Activated CD8-positive, alpha-beta T cell treated with anti-CD3 and anti-CD28 coated beads for 36 hours (primary cell): ENCODE data around the gene MTFR1L. TPM values are rescaled to one million over a fixed set of nuclear protein-coding genes. Genes with fewer than 3 reads are reported as not detected.

ENCODE experiments used
- ATAC-seq: fragments of 200-7000 bp; cut with Tn5 transposase; one replicate; pipeline ENCODE4 v1.10.0; 2021; ENCODE audit warnings: mild to moderate bottlenecking, moderate library complexity
- CTCF ChIA-PET: fragments of 350-600 bp; sonication (Branson Sonifier 250); formaldehyde crosslinking; loops from one replicate; lab custom pipeline; 2021; ENCODE audit warnings: antibody characterized with exemption; lab: Charles Lee
- POLR2A ChIA-PET: fragments of 350-600 bp; sonication (Branson Sonifier 250); formaldehyde crosslinking; loops from one replicate; lab custom pipeline; 2021; ENCODE audit warnings: antibody characterized with exemption; lab: Charles Lee
- DNase-seq: peaks from one replicate; pipeline ENCODE4 v3.0.0-alpha.2; 2020
- H3K27ac Mint-ChIP-seq: one replicate; pipeline ENCODE4 v1.8.0; 2021; ENCODE audit warnings: mild to moderate bottlenecking, mixed read lengths
- H3K27me3 Mint-ChIP-seq: one replicate; pipeline ENCODE4 v1.8.0; 2021; ENCODE audit warnings: mixed read lengths
- H3K36me3 Mint-ChIP-seq: one replicate; pipeline ENCODE4 v1.8.0; 2021; ENCODE audit warnings: low read depth, mixed read lengths
- H3K4me1 Mint-ChIP-seq: one replicate; pipeline ENCODE4 v1.8.0; 2021; ENCODE audit warnings: low read depth, mixed read lengths
- H3K4me3 Mint-ChIP-seq: one replicate; pipeline ENCODE4 v1.8.0; 2021; ENCODE audit warnings: mild to moderate bottlenecking, moderate library complexity, mixed read lengths
- H3K9me3 Mint-ChIP-seq: one replicate; pipeline ENCODE4 v1.8.0; 2021; ENCODE audit warnings: mixed read lengths
- intact Hi-C: fragments of 100-400 bp; cut with micrococcal nuclease; formaldehyde crosslinking; loops from one replicate; pipeline ENCODE4 v1.10.0; 2022
- total RNA-seq, 2 experiments: library from RNA; stranded (reverse); gene quantifications; one replicate each; pipeline ENCODE4 v1.2.3, GENCODE V29; 2021
- TF ChIP-seq, protein P1 (sequence below): fragments of 200-600 bp; IDR thresholded peaks from one replicate; pipeline ENCODE4 v1.8.0; 2022; ENCODE audit warnings: antibody characterized with exemption, mild to moderate bottlenecking

MTFR1L gene
- total RNA-seq, 2 experiments from 2014 or later, result 25.6 to 27.4 TPM

DNA sequence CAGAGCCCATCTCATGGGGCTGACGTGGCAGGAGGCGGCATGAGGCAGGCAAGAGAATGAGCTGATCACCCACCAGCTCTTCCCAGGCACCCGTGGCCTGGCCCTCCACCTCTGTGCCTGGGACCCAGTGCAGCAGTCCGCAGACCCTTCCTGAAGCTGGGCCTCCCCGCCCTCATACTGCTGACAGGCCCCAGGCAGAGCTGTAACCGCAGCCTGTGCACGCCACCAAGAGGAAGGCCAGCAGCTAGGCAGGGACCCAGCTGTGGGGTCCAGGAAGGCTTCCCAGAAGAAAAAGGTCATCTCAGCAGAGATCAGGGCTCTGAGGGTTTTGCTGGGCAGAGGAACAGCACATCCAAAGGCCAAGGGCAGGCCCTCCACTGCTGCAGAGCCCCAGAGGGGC, 9.8 kb upstream of the MTFR1L start:
- H3K27me3 Mint-ChIP-seq, result no peaks in the 10 kb centered on the region
- no peak overlapping the region for H3K4me3 Mint-ChIP-seq
- TF ChIP-seq, protein P1, sequence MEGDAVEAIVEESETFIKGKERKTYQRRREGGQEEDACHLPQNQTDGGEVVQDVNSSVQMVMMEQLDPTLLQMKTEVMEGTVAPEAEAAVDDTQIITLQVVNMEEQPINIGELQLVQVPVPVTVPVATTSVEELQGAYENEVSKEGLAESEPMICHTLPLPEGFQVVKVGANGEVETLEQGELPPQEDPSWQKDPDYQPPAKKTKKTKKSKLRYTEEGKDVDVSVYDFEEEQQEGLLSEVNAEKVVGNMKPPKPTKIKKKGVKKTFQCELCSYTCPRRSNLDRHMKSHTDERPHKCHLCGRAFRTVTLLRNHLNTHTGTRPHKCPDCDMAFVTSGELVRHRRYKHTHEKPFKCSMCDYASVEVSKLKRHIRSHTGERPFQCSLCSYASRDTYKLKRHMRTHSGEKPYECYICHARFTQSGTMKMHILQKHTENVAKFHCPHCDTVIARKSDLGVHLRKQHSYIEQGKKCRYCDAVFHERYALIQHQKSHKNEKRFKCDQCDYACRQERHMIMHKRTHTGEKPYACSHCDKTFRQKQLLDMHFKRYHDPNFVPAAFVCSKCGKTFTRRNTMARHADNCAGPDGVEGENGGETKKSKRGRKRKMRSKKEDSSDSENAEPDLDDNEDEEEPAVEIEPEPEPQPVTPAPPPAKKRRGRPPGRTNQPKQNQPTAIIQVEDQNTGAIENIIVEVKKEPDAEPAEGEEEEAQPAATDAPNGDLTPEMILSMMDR, result no peak
- H3K27ac Mint-ChIP-seq, result no peak overlapping the region
- DNase-seq, result no peak
- no peaks in the 10 kb centered on the region for H3K9me3 Mint-ChIP-seq
- POLR2A ChIA-PET, result interaction anchor here (1.9 kb wide), 1 partner anchor 262 kb away, joined by 5 read pairs; no protein-coding TSS in a partner anchor
- intact Hi-C loops, result loop anchor here (5.0 kb wide), 1 partner anchor 308 kb away; no protein-coding TSS in a partner anchor
- ATAC-seq, result no peak
- CTCF ChIA-PET, result interaction anchor here (0.8 to 3.5 kb wide), 15 partner anchors 10 to 383 kb away, joined by 3 to 37 read pairs (median 6); partner anchors contain the start of genes MAN1C1, MTFR1L and SELENON
- H3K4me1 Mint-ChIP-seq, result peaks cover 1% of the 10 kb centered on the region
- peaks cover 5% of the 10 kb centered on the region for H3K36me3 Mint-ChIP-seq

DNA sequence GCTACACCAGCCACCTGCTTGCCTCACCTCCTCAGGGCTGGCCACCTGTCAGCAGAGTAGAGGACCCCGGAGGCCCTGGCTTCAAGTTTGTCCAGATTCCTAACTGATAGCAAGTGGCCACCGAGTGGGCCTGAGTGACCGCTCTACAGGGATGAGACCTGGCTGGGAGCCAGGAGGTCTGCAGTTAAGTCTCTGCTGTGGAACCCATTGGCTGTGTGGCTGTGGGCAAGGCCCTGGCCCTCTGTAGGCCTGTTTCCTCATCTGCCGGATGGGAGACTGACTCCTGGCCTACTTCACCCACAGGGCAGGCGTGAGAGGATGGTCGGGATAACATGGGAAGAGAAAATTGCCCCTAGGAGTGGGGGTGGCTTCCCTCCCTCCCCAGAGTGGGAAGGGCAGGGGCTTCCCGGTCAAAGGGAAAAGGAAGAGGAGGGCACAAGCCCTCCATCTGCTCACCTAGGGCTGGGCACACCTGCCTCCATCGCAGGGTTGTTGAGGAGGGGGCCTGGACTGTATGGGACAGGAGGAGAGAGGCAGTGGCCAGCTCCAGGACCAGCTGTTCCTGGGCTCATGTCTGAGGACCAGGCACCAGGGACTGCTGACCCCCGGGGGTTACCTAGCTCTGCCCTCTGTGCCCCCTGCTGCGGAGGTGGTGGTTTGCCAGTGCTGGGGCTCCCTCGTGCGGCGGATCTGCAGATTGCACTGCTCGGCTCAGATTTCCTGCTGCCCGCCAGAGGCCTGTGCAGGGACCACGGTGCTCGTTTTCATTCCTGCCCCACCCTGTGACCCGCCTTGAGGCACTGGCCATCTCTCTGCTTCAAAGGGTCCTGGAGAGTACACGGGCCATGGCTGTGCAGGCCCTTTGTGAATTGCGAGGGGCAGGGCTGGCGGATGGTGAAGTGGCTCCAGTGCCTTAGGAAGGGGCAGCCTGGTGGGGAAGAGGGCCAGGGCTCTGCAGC, 9.1 kb upstream of the MTFR1L start:
- CTCF ChIA-PET, result interaction anchor here (0.6 to 3.5 kb wide), 21 partner anchors 8 to 384 kb away, joined by 3 to 37 read pairs (median 4); partner anchors contain the start of genes MAN1C1, MTFR1L and SELENON
- TF ChIP-seq, protein P1, result peak; percentile 99
- H3K9me3 Mint-ChIP-seq, result no peaks in the 10 kb centered on the region
- intact Hi-C loops, result loop anchor here (5.0 kb wide), 1 partner anchor 308 kb away; no protein-coding TSS in a partner anchor
- peak; percentile 89 for DNase-seq
- POLR2A ChIA-PET, result interaction anchor here (0.9 to 1.9 kb wide), 2 partner anchors 263 to 316 kb away, joined by 3 to 5 read pairs; no protein-coding TSS in a partner anchor
- H3K36me3 Mint-ChIP-seq, result peaks cover 4% of the 10 kb centered on the region
- no peak overlapping the region for H3K4me3 Mint-ChIP-seq
- H3K27me3 Mint-ChIP-seq, result no peaks in the 10 kb centered on the region
- no peaks in the 10 kb centered on the region for H3K4me1 Mint-ChIP-seq
- ATAC-seq, result peak; percentile 95
- no peak overlapping the region for H3K27ac Mint-ChIP-seq

- no peak for ATAC-seq
- CTCF ChIA-PET, result interaction anchor here (1.0 to 3.5 kb wide), 11 partner anchors 8 to 308 kb away, joined by 3 to 37 read pairs (median 5); partner anchors contain the start of genes MTFR1L and SELENON
- TF ChIP-seq, protein P1, result no peak
- peaks cover 4% of the 10 kb centered on the region for H3K36me3 Mint-ChIP-seq
- POLR2A ChIA-PET, result interaction anchor here (0.9 to 1.4 kb wide), 3 partner anchors 37 to 317 kb away, joined by 3 read pairs; no protein-coding TSS in a partner anchor
- no peak overlapping the region for H3K4me3 Mint-ChIP-seq
- intact Hi-C loops, result loop anchor here (5.0 kb wide), 1 partner anchor 309 kb away; no protein-coding TSS in a partner anchor
- no peaks in the 10 kb centered on the region for H3K4me1 Mint-ChIP-seq
- H3K27me3 Mint-ChIP-seq, result no peaks in the 10 kb centered on the region
- H3K9me3 Mint-ChIP-seq, result no peaks in the 10 kb centered on the region
- no peak overlapping the region for H3K27ac Mint-ChIP-seq
- DNase-seq, result no peak
Observed at GRCh38 chr1:25811384-25812082, 8.2 kb upstream of the MTFR1L start.

DNA sequence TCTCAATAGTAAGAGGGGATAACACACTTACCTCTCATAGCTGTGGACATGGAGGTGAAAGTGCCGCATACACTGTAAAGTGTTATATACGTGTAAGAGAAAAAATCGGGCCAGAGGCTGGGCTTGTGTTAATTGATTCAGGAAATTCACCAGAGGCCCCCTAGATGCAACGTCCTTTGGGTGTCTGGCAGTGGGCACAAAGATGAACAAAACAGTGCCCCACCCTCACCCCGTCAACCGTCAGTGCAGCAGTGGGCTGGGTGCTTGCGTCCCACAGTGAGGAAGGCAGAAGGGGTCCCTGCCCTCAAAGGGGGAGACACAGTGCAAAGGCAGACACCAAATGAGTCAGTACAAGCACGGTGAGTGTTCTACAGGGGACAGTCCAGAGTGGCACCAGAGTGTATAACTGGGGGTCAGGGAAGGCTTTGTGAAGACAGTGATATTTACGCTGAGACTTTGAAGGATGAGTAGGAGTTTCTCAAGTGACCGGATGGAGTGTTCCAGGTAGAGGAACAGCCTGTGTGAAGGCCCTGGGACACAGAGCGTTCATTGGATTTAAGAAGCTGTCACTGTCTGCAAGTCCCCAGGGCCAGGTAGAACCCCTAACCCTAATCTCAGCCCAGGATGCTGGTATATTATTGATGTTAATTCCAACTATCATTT, 6.6 kb upstream of the MTFR1L start:
- H3K9me3 Mint-ChIP-seq, result no peaks in the 10 kb centered on the region
- POLR2A ChIA-PET, result no interaction called here

More for the DNA sequence above, 6.6 kb upstream of the MTFR1L start:
- H3K36me3 Mint-ChIP-seq, result peaks cover 4% of the 10 kb centered on the region
- peaks cover 2% of the 10 kb centered on the region for H3K4me1 Mint-ChIP-seq
- ATAC-seq (no peak), DNase-seq (no peak)
- TF ChIP-seq, protein P1, result no peak
- no peak overlapping the region for H3K27ac Mint-ChIP-seq
- H3K4me3 Mint-ChIP-seq, result no peak overlapping the region
- intact Hi-C loops, result loop anchor here (5.0 kb wide), 1 partner anchor 311 kb away; no protein-coding TSS in a partner anchor
- H3K27me3 Mint-ChIP-seq, result no peaks in the 10 kb centered on the region
- CTCF ChIA-PET, result interaction anchor here (1.8 to 1.9 kb wide), 2 partner anchors 13 to 195 kb away, joined by 4 to 6 read pairs; partner anchors contain the start of gene SELENON
